Heart left ventricle (tissue), 16 donors: ENCODE results near the gene FYN. TPM values are rescaled to one million over a fixed set of nuclear protein-coding genes. Genes with fewer than 3 reads are reported as not detected.
A peak's percentile ranks its signal among the peaks of the same experiment; 100 is the strongest.

ENCODE experiments used
- ATAC-seq, 4 donors: fragments of 200-7000 bp; cut with Tn5 transposase; one replicate each; pipeline ENCODE4 v1.9.1; 2020 to 2022; ENCODE audit warnings: moderate library complexity in 4 of 4, mild to moderate bottlenecking in 3 of 4, moderate number of reproducible peaks in 1 of 4
- DNase-seq, 5 donors: peaks; one replicate each; pipeline ENCODE4 v3.0.0-alpha.2; 2020
- H3K27ac ChIP-seq, 12 donors: fragments of 200-600 bp; sonication (generic) in 4 of 12; one replicate each; pipeline versions ENCODE4 v1.5.0 to v1.8.0; 2016 to 2022; ENCODE audit warnings: mild to moderate bottlenecking in 2 of 12
- H3K27me3 ChIP-seq, 9 donors: fragments of 200-600 bp; sonication (generic) in 2 of 9; one replicate each; pipeline versions ENCODE4 v1.5.1 to v1.8.0; 2016 to 2022; ENCODE audit warnings: mild to moderate bottlenecking in 3 of 9
- H3K36me3 ChIP-seq, 9 donors: fragments of 200-600 bp; sonication (generic) in 2 of 9; one replicate each; pipeline versions ENCODE4 v1.5.0 to v1.8.0; 2018 to 2022; ENCODE audit warnings: mild to moderate bottlenecking in 2 of 9
- H3K4me1 ChIP-seq, 12 donors: fragments of 200-600 bp; sonication (generic) in 4 of 12; one replicate each; pipeline versions ENCODE4 v1.5.0 to v1.8.0; 2016 to 2022; ENCODE audit warnings: mild to moderate bottlenecking in 3 of 12
- H3K4me3 ChIP-seq, 12 donors: fragments of 200-600 bp; sonication (generic) in 4 of 12; one replicate each; pipeline versions ENCODE4 v1.5.0 to v1.8.0; 2017 to 2022; ENCODE audit warnings: mild to moderate bottlenecking in 9 of 12, moderate library complexity in 4 of 12
- H3K9me3 ChIP-seq, 12 donors: fragments of 200-600 bp; sonication (generic) in 4 of 12; one replicate each; pipeline versions ENCODE4 v1.5.0 to v1.8.0; 2016 to 2022; ENCODE audit warnings: mild to moderate bottlenecking in 1 of 12
- CTCF ChIP-seq, 12 donors: fragments of 200-600 bp; sonication (generic) in 4 of 12; IDR thresholded peaks; one replicate each; pipeline versions ENCODE4 v1.5.0 to v1.8.0; 2018 to 2022; ENCODE audit warnings: antibody characterized with exemption in 12 of 12, mild to moderate bottlenecking in 5 of 12
- POLR2A ChIP-seq, 2 donors: fragments of 450-650 bp; IDR thresholded peaks; one replicate each; pipeline ENCODE4 v1.6.1; 2017; ENCODE audit warnings: antibody characterized with exemption in 2 of 2, mild to moderate bottlenecking in 2 of 2, moderate library complexity in 2 of 2
- WGBS, 4 donors: extraction: QIAGEN DNeasy Blood & Tissue Kit in 2 of 4; methylation state at CpG; one replicate each; pipeline versions ENCODE4 v1.1.5 to v1.1.7; 2013 to 2018; 5-methylcytosine and 5-hydroxymethylcytosine counted together
- intact Hi-C, 10 donors: fragments of 100-400 bp; cut with DNase I; formaldehyde crosslinking; loops; one replicate each; pipeline versions ENCODE4 v1.11.1 to v1.14.2; 2022
- polyA plus RNA-seq, 2 donors: library from polyadenylated mRNA; stranded (reverse); fragments of 200-250 nt; gene quantifications; one replicate each; pipeline ENCODE4 v1.2.3, GENCODE V29; 2013
- total RNA-seq, 9 donors: library from RNA; depleted of rRNA in 2 of 9; stranded (reverse); fragments of >200 nt in 2 of 9; fragmentation: NEBNext Ultra II Directional in 3 of 9; extraction: Animal tissue kit (Norgen Biotek cat#: 25700) in 3 of 9; gene quantifications; one replicate each; pipeline versions ENCODE4 v1.1.0 to v1.2.4, GENCODE V29; 2016 to 2023
- donor health status: ischemic (EF 13 %, LVEDD 7.1; RV severe dilation, severe dysfunction).
- donor health status: healthy with polysubstance abuse.
- donor health status: DM: no; HTN: yes; CAD: no.
- donor health status: DM: no; HTN: no; CAD: no.
- donor health status: ischemic (EF 25% LVEDD 6.9; RV normal size, moderate dysfunction).
- donor health status: ischemic (EF 25% LVEDD 5.7; RV mildly dilated, moderate dysfunction).
- donor health status: healthy.
- donor health status: DM: yes; HTN: yes; CAD: no.
- donor health status: ischemic (EF 35%, LVEDD 5.7; RV mildly dilated, moderate dysfunction).
- donor health status: nonischemic (EF 11% LVEDD 7.7; RV severe dilation, severe dysfunction).
- donor health status: DM: yes; HTN: yes; CAD: no.
- donor health status: PGD.
- donor health status: ischemic (EF 29% LVEDD 5.4; RV normal size, mild dysfunction).
- donor health status: nonischemic (EF 23%, LVEDD 6.1; RV moderate dilation, normal function).

FYN gene
- total and polyA plus RNA-seq, 11 donors: 14.7 to 72.4 (median 52.3) TPM

GRCh38 chr6:111700135-111700690 is 173.0 kb downstream of the FYN start:
- H3K9me3 ChIP-seq: no peaks in the 10 kb centered on the region
- H3K27ac ChIP-seq: no peak overlapping the region
- intact Hi-C loops: no loop called here
- TF ChIP-seq POLR2A (IDR thresholded peaks at IDR 0.05) (no peak), CTCF (IDR thresholded peaks at IDR 0.05) (no peak)
- no peaks in the 10 kb centered on the region for H3K4me1 ChIP-seq
- peaks cover 0 to 97% (median 82%) of the 10 kb centered on the region in 9 donors for H3K36me3 ChIP-seq
- DNase-seq (no peak), ATAC-seq (peak in 3 of 4 donors; percentile 16 to 52 (median 36))
- WGBS, 4 donors: 71 to 80% (median 78%) methylated on average over 18 of the region's 18 CpGs
- no peak overlapping the region for H3K4me3 ChIP-seq
- no peaks in the 10 kb centered on the region for H3K27me3 ChIP-seq

- 92 to 99% (median 93%) methylated on average over 6 of the region's 6 CpGs for WGBS, 4 donors
These were observed 174.1 kb downstream of the FYN start for GRCh38 chr6:111699123-111699522.

GRCh38 chr6:111696814-111697213 is 176.4 kb downstream of the FYN start:
- H3K9me3 ChIP-seq: no peaks in the 10 kb centered on the region
- no peak overlapping the region for H3K4me3 ChIP-seq
- no peak for DNase-seq
- no peak for ATAC-seq
- H3K27ac ChIP-seq: no peak overlapping the region
- H3K4me1 ChIP-seq: peaks cover 0 to 16% (median 8%) of the 10 kb centered on the region in 12 donors
- intact Hi-C loops: no loop called here
- peaks cover 0 to 96% (median 83%) of the 10 kb centered on the region in 9 donors for H3K36me3 ChIP-seq
- no peaks in the 10 kb centered on the region for H3K27me3 ChIP-seq
- no peak for TF ChIP-seq CTCF (IDR thresholded peaks at IDR 0.05)
- TF ChIP-seq POLR2A (IDR thresholded peaks at IDR 0.05): no peak

More at GRCh38 chr6:111699123-111699522, 174.1 kb downstream of the FYN start:
- H3K9me3 ChIP-seq: no peaks in the 10 kb centered on the region
- ATAC-seq (no peak), DNase-seq (no peak)
- no peaks in the 10 kb centered on the region for H3K27me3 ChIP-seq
- no peak for TF ChIP-seq CTCF (IDR thresholded peaks at IDR 0.05)
- no peaks in the 10 kb centered on the region for H3K4me1 ChIP-seq
- intact Hi-C loops: no loop called here
- peaks cover 0 to 98% (median 86%) of the 10 kb centered on the region in 9 donors for H3K36me3 ChIP-seq
- no peak overlapping the region for H3K27ac ChIP-seq
- H3K4me3 ChIP-seq: no peak overlapping the region

GRCh38 chr6:111692327-111693164 is 180.7 kb downstream of the FYN start:
- WGBS, 4 donors: 43 to 65% (median 58%) methylated on average over 15 to 17 of the region's 17 CpGs
- TF ChIP-seq POLR2A (IDR thresholded peaks at IDR 0.05) (no peak), CTCF (IDR thresholded peaks at IDR 0.05) (no peak)
- H3K9me3 ChIP-seq: no peaks in the 10 kb centered on the region
- peak overlapping the region in 6 of 12 donors; percentile 20 to 68 (median 37) for H3K27ac ChIP-seq
- no peak overlapping the region for H3K4me3 ChIP-seq
- intact Hi-C loops: no loop called here
- H3K36me3 ChIP-seq: peaks cover 0 to 96% (median 73%) of the 10 kb centered on the region in 9 donors
- no peaks in the 10 kb centered on the region for H3K27me3 ChIP-seq
- DNase-seq (peak in 4 of 5 donors; percentile 38 to 69 (median 52)), ATAC-seq (peak; percentile 45 to 81 (median 59))
- H3K4me1 ChIP-seq: peaks cover 0 to 34% (median 17%) of the 10 kb centered on the region in 12 donors
